ENCODE data around the gene SUCLA2.

Gene SUCLA2

GRCh38 chr13:48001114-48001881 lies at the start of gene SUCLA2:
SUCLA2 (minus strand) TSS chr13:48001273; CDS start chr13:48001269, 4 bp downstream.
- TF ChIP-seq, protein P1, sequence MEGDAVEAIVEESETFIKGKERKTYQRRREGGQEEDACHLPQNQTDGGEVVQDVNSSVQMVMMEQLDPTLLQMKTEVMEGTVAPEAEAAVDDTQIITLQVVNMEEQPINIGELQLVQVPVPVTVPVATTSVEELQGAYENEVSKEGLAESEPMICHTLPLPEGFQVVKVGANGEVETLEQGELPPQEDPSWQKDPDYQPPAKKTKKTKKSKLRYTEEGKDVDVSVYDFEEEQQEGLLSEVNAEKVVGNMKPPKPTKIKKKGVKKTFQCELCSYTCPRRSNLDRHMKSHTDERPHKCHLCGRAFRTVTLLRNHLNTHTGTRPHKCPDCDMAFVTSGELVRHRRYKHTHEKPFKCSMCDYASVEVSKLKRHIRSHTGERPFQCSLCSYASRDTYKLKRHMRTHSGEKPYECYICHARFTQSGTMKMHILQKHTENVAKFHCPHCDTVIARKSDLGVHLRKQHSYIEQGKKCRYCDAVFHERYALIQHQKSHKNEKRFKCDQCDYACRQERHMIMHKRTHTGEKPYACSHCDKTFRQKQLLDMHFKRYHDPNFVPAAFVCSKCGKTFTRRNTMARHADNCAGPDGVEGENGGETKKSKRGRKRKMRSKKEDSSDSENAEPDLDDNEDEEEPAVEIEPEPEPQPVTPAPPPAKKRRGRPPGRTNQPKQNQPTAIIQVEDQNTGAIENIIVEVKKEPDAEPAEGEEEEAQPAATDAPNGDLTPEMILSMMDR (IDR thresholded peaks at IDR 0.05; ENCODE audit: insufficient read depth, low read length, missing control alignments): peak; percentile 1
- ChIA-PET POLR2A (interaction anchor here (1.0 kb wide), 2 partner anchors 19 to 94 kb away, joined by 3 read pairs; partner anchors contain the start of gene MED4), CTCF (no interaction called here)
- peak within 1 kb of the TSS; percentile 95 for H3K4me3 ChIP-seq (ENCODE audit: low read depth, low read length)
- peak; percentile 5 for DNase-seq (ENCODE audit: low read depth, low spot score)

- POLR2A ChIA-PET: no interaction called here
- CTCF ChIA-PET: interaction anchor here (2.8 kb wide), 1 partner anchor 12 kb away, joined by 15 read pairs; the partner anchor contains the start of gene NUDT15
- TF ChIP-seq, protein P1 (IDR thresholded peaks at IDR 0.05; ENCODE audit: insufficient read depth, low read length, missing control alignments): no peak
- no peak overlapping the region for H3K4me3 ChIP-seq (ENCODE audit: low read depth, low read length)
- no peak for DNase-seq (ENCODE audit: low read depth, low spot score)
Measured at GRCh38 chr13:48050550-48050949, 49.5 kb upstream of the SUCLA2 start.

- H3K4me3 ChIP-seq (ENCODE audit: low read depth, low read length): no peak overlapping the region
- peak; percentile 31 for DNase-seq (ENCODE audit: low read depth, low spot score)
- TF ChIP-seq, protein P1 (IDR thresholded peaks at IDR 0.05; ENCODE audit: insufficient read depth, low read length, missing control alignments): no peak
- ChIA-PET CTCF (interaction anchor here (1.7 kb wide), 1 partner anchor 51 kb away, joined by 6 read pairs; the partner anchor contains the start of gene MED4), POLR2A (no interaction called here)
Measured at GRCh38 chr13:48043789-48044503, 42.9 kb upstream of the SUCLA2 start.

- TF ChIP-seq, protein P1 (IDR thresholded peaks at IDR 0.05; ENCODE audit: insufficient read depth, low read length, missing control alignments): no peak
- DNase-seq (ENCODE audit: low read depth, low spot score): no peak
- H3K4me3 ChIP-seq (ENCODE audit: low read depth, low read length): no peak overlapping the region
- ChIA-PET POLR2A (no interaction called here), CTCF (interaction anchor here (1.7 kb wide), 1 partner anchor 52 kb away, joined by 6 read pairs; the partner anchor contains the start of gene MED4)
Measured at GRCh38 chr13:48042894-48043293, 41.8 kb upstream of the SUCLA2 start.

DNA sequence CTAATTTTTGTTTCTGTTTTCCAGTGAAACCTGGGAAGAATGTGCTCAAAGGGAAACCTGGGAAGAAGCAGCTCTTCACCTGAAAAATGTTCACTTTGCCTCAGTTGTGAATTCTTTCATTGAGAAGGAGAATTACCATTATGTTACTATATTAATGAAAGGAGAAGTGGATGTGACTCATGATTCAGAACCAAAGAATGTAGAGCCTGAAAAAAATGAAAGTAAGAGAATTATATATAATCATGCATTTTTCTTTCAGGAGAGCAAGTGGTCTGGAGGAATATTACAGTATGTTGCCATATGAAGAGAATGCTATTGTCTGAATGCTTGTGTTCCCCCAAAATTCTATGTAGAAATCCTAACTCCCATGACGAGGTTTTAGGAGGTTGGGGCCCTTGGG lies 39.8 kb upstream of the SUCLA2 start:
- POLR2A ChIA-PET: interaction anchor here (0.6 kb wide), 1 partner anchor 50 kb away, joined by 4 read pairs; no protein-coding TSS in a partner anchor
- DNase-seq (ENCODE audit: low read depth, low spot score): no peak
- no peak overlapping the region for H3K4me3 ChIP-seq (ENCODE audit: low read depth, low read length)
- CTCF ChIA-PET: interaction anchor here (1.6 kb wide), 1 partner anchor 53 kb away, joined by 6 read pairs; the partner anchor contains the start of gene MED4
- TF ChIP-seq, protein P1 (IDR thresholded peaks at IDR 0.05; ENCODE audit: insufficient read depth, low read length, missing control alignments): no peak

- ChIA-PET POLR2A (no interaction called here), CTCF (interaction anchor here (1.0 to 3.5 kb wide), 4 partner anchors 8 to 540 kb away, joined by 3 to 56 read pairs (median 6); partner anchors contain the start of gene MED4)
- H3K4me3 ChIP-seq (ENCODE audit: low read depth, low read length): no peak overlapping the region
- TF ChIP-seq, protein P1 (IDR thresholded peaks at IDR 0.05; ENCODE audit: insufficient read depth, low read length, missing control alignments): no peak
- no peak for DNase-seq (ENCODE audit: low read depth, low spot score)
Measured at GRCh38 chr13:48040049-48040448, 39.0 kb upstream of the SUCLA2 start.
